ENCODE data around the gene MAML1. TPM values are rescaled to one million over a fixed set of nuclear protein-coding genes. Genes with fewer than 3 reads are reported as not detected.
"Not testable (repeated sequence)": the region's sequence is repeated elsewhere in the genome, so short reads cannot be mapped to it uniquely, and the experiment has no call there.

Gene MAML1, protein sequence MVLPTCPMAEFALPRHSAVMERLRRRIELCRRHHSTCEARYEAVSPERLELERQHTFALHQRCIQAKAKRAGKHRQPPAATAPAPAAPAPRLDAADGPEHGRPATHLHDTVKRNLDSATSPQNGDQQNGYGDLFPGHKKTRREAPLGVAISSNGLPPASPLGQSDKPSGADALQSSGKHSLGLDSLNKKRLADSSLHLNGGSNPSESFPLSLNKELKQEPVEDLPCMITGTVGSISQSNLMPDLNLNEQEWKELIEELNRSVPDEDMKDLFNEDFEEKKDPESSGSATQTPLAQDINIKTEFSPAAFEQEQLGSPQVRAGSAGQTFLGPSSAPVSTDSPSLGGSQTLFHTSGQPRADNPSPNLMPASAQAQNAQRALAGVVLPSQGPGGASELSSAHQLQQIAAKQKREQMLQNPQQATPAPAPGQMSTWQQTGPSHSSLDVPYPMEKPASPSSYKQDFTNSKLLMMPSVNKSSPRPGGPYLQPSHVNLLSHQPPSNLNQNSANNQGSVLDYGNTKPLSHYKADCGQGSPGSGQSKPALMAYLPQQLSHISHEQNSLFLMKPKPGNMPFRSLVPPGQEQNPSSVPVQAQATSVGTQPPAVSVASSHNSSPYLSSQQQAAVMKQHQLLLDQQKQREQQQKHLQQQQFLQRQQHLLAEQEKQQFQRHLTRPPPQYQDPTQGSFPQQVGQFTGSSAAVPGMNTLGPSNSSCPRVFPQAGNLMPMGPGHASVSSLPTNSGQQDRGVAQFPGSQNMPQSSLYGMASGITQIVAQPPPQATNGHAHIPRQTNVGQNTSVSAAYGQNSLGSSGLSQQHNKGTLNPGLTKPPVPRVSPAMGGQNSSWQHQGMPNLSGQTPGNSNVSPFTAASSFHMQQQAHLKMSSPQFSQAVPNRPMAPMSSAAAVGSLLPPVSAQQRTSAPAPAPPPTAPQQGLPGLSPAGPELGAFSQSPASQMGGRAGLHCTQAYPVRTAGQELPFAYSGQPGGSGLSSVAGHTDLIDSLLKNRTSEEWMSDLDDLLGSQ
- 22.7 TPM for polyA plus RNA-seq (2013, experiment 1 of 2; ENCODE audit: insufficient read length)
- polyA plus RNA-seq (2013, experiment 2 of 2; ENCODE audit: insufficient read length): 23.2 TPM

DNA sequence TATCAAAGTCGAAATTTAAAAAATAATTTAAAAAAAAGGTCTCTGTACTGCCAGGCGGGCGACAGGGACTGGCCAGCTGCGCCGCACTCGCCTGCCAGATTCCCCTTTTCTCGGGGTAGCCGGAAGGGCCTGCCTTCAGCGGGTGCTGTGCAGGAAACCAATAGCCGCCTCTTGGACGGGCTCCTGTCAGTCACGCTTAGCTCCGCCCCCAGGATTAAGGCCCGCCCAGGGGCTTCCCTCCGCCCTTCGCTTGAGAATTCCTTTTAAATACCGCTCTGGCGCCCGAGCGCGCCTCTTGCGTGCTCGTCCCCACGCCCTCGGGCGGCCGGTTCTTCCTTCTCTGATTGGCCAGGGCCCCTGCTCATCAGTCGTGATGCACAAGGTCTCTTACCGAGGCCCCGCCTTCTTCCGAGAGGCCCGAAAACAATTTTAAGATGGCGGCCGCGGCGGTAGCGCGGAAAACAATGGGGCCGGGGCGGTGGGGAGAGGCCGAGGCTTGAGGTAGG, at the start of gene MAML1:
MAML1 (plus strand) TSS at position 411 of the 506 bp plus-strand sequence. CDS start 291 bp downstream, outside the sequence.
- peak; percentile 100 for DNase-seq

DNA sequence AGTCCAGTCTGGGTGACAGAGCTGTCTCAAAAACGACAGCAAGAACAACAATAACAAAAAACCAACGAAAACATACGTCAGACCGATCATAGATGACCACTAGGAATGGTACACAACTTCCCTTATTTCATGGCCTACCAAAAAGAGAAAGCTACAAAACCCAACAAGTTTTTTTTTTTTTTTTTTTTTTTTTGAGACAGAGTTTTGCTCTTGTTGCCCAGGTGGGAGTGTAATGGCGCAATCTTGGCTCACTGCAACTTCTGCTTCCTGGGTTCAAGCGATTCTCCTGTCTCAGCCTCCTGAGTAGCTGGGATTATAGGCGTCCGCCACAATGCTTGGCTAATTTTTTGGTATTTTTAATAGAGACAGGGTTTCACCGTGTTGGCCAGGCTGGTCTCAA, 43.4 kb upstream of the MAML1 start:
- not testable (repeated sequence) for DNase-seq

DNA sequence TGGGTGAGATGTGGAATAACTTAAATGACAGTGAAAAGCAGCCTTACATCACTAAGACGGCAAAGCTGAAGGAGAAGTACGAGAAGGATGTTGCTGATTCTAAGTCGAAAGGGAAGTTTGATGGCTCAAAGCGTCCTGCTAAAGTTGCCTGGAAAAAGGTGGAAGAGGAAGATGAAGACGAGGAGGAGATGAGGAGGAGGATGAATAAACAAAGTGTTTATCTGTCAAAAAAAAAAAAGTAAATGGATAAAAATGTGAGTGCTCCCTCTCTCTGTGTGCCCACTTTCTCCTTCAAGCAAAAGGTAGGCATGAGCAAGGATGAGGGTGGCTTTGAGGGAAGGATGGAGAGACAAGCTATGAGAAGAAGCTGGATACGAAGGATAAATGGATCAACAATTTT, 38.1 kb upstream of the MAML1 start:
- no peak for DNase-seq

DNA sequence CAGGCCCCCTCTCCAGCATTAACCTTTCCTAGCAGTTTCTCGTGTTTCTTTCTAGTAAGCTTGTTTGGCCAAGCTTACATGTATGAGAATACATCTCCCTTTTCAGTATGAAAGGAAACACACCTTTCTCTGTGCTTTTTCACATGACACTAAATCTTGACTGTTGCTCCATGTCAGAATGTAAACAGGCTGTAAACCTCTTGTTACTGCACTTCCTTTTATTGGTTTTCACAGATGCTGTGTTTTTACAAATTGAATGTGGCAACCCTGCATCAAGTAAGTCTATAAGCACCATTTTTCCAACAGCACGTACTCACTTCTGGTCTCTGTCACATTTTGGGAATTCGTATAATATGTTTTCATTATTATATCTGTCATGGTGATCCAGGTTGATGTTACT, 36.0 kb upstream of the MAML1 start:
- no peak for DNase-seq

DNA sequence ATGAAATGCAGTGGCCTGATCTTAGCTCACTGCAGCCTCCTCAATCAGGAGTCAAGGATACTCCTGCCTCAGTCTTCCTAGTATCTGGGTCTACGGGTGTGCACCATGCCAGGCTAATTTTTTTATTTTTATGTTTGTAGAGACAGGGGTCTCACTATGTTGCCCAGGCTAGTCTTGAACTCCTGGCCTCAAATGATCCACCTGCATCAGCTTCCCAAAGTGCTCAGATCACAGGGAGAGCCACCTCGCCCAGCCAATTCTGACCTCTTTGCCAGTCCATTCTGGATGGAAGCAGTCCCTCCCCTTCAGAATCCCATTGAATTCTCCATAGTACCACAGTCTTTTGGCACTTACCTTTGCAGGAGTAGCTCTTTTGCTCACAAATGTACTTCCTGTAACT, 35.5 kb upstream of the MAML1 start:
- no peak for DNase-seq

DNA sequence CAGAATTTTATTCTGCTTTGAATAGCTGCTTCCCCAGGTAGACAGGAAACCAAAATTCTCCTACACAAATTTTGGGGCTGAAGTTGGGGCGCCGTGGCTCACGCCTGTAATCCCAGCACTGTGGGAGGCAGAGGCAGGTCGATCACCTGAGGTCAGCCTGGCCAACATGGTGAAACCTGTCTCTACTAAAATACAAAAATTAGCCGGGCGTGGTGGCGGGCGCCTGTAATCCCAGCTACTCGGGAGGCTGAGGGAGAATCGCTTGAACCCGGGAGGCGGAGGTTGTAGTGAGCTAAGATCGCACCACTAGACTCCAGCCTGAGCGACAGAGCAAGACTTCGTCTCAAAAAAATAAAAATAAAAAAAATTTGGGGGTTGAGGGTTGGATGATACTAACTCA, 35.1 kb upstream of the MAML1 start:
- DNase-seq: not testable (repeated sequence)

DNA sequence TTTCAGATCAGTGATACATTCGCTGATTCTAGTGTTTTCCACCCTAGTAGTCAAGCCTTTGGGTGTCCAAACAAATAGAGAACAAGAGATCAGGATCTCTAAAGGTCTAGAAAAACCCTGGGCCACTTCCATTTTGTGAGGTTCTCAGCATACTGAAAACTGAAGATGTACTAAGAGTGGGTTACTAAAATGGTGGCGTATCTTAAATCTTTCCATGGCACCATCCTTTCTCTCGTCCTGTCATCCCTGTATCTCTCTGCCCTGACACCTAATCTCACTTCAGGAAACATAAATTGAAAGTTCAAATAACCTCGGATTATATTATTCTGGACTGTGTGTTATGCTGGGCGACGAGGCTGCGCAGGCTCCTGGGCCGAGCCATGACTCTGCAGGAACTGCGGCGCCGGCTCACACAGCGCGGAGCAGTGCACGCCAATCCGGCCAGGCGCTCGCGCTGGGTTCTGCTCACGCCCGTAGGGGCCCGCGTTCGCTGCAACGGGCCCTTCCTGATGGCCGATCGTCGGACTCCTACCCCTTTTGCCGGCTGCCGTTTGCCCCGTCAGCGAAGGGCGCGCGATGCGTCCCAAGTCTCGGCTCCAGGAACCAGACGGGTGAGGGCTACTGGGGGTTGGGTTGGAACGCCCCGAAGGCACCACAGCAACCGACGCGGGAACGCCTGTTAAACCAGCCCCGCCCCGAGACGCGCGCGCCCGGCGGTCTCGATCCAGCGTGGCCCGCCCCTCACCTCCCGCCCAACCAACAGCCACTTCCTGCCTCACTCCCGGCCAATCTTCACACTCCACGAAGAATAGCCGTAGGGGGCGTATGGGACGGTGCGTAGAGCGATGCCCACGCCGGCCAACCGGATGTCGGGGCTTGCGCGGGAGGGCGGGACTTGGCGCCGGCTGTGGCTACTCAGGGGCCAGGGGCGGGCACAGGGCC, 34.4 kb upstream of the MAML1 start:
- peak; percentile 100 for DNase-seq

DNA sequence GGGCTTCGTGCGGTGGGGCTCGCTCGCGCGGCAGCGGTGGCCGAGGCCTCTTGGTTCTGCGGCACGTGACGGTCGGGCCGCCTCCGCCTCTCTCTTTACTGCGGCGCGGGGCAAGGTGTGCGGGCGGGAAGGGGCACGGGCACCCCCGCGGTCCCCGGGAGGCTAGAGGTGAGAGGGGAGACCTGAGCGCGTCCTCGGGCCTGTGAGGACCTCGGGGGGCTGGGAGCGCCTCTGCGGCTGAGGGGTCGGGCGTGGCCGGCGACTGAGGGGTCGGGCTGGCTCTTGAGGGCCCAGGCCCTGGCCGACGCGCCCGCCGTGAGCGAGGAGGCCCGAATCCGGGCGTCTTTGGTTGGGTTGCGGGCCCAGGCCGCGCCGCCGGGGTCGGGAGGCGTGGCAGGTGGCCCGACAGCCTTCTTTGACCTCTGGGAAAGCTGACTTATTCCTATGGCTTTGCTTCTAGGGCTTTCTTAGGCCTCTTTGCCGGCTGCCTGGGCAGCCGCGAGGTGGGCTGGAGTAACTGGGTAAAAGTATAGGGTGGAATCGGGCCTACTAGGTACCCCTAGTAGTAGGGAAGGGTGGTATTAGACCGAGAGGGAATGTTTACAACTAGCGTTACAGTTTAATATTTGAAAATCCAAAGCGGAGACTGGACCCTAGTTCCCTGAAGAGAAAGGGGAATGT, 33.5 kb upstream of the MAML1 start, which contains the start of gene CANX:
CANX (plus strand) TSS at position 33 of the 681 bp plus-strand sequence. CDS start 6,715 bp downstream, outside the sequence.
- DNase-seq: no peak

DNA sequence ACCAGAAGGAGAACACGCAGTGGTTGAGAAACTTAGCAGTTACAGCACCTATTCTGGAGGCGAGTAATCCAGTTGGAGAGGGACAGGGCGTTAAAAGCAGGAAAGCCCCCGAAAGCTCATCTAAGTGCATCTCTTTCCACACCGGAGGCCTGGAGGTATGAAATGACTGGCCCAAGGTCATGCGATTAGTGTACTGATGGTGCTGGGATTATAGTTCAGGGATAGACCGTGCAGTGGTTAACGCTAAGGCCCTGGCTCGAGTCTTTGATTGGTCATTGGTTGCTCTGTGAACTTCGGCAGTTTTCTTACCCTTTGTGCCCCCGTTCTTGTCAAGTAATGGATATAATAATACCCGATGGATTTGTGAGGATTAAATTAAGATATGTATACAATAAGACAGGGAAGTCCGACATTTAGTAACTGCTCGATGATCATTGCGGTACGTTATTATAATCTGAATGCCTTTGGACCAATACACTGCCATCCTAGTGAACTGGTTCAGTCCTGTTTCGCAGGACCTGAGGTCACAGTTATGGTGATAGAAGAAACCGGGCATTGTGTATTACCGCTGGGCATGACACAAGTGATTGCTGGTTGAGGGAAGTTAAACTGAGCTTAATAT, 32.9 kb upstream of the MAML1 start:
- peak; percentile 26 for DNase-seq

DNA sequence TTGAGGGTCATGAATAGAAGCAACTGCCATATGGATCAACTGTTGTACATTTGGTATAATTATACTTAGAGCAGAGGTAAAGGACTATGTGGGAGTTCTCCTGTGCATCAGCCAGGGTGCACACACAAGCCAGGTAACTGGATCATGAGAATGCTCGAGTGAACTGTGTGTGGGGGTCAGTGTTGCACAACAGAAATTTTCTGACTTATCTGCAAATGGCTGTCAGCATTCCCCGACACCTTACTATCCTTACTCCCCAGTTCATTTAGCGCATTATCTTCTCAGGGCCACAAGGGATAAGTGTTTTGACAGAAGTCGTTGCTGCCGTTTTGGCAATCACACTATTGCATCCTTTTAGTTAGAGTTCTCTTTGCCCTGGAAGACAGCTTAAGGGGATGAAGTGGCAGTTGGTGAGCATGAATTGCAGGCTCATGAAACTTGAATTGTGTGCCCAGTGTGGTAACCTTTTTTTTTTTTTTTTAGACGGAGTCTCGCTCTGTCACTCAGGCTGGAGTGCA, 32.2 kb upstream of the MAML1 start:
- DNase-seq: no peak

DNA sequence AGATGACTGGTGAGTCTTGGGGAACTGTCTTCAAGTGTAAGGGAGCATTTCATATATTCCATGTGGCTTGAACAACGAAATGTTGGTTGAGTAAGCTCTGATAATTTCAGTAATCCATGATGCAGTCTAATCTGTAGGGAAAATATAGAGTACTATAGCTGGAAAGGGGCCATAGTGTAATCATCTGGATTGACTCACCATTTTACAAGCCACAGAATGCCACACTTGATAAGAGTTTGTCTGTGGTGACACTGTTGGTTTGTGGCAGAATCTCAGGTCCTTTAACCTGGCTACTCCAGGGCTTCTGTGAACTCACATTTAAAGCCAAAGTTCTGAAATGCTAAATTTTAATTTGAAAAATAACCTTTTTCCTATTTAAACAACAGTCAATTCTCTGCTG, 16.3 kb upstream of the MAML1 start:
- DNase-seq: no peak

DNA sequence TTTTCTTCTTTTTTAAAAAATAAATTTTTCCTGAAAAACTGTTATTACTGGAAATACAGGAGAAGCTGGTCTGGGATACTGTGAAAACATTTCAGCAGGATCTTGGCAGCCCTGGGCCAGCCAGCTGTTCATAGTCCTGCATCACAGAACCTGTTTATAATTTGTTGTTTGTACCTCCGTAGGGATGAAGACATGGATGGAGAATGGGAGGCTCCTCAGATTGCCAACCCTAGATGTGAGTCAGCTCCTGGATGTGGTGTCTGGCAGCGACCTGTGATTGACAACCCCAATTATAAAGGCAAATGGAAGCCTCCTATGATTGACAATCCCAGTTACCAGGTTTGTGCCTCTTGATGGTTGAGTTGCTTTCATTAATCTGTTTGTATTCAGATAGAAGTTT, 12.4 kb upstream of the MAML1 start:
- no peak for DNase-seq

DNA sequence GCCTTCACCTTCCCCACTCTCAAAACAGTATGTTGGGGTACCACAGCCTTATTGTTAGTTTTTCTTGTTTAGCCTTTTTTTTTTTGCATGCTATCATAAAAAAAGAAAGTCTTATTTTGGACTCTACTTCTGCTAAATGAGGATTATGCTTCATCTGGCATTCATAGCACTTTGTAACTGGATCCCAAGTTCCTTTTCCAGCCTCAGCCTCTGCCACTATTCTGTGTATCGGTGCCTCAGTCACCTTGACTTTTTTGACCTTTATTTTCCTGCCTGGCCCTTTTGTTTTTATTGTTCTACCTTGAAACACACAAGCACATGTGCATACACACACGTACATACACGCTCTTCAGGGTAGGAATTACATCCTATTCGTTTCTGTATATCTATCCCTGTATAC, 8.5 kb upstream of the MAML1 start:
- no peak for DNase-seq

DNA sequence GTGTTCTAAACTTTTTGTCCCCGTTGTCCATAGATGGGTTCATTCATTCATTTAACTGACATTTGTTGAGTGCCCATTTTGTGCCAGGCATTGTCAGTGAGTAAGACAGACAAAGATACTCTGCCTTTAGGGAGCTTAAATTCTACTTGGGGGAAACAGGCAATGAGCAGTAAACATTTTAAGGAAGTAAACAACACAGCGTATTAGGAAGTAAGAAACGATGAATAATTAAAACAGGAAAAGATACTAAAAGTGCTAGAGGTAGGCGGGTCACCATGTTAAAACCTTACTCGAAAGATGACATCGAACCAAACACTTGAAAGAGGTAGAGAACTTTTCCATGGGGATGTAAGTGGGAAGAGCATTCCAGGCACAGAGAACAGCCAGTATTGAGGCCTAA, 5.5 kb upstream of the MAML1 start:
- no peak for DNase-seq

DNA sequence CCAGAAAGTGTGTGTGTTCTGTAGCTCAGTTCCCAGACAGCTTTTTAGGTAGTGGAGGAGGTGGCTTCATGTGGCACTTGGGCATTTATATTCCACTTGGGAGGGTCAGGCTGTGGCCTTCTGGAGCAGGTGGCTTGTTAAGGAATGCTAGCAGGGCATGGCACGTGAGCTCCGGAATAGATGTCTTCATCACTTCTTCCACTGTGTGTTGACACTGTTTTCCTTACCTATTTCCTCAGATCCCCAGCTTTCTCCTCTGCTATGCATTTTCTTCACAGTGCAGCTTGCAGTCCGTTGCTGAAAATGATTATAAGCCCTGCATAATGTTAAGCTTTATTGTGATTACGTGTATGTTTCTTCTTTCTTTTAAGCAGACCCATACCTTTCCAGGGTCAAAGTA, 3.3 kb upstream of the MAML1 start:
- no peak for DNase-seq

DNA sequence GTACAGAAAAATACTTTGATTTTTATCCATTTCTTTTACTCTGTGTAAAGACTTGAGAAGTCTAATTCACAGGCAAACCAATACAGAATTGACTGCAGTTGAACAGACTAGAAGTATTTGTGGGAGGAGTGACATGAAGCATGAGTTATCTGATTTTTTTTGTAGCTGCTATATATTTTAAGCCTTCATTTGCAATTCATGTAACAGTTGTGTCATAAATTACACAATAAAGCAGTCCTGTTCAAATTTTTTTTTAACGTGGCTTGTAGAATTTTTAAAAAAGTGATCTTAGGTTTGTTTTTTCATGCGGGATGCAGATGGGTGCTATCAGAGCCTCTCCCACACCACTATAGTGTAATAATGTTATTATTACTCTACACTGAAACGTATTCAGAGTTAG, 2.9 kb upstream of the MAML1 start:
- DNase-seq: no peak

DNA sequence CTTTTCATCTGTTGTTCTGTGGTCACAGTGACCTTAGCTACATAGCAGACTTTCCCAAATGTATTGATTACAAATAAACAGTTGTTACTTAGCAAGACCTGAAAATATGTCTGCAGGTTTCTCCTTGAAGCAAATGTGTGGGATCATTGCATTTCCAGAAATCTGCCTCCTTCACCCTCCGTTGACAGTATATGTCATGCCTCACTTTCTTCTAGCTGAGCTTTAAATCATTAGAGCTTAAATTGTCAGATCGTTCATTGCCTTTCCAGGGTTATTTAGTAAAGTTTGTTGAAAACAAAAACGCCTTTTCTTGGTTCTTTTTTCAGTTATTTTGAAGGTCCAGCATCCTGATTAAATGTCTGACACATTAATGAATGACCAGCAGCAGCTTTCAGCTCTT, 2.3 kb upstream of the MAML1 start:
- no peak for DNase-seq

DNA sequence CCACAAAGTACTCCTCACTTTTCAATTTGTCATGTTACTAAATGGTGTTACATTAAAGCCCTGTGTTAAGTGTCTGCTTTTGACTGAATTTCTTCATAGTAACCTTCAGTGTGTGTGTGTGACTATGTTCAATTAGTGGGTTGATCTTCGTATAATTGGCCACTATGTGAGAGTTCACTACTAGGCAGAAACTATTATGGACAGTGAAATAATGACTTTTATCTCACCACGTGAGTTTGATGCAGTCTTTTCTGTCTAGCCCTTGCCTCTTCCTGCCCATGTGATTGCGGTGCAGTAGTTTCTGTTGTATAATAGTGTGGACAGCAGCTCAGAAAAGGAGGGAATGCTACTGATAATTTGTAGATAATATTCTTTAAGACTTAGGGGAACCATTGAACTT, 1.8 kb upstream of the MAML1 start:
- DNase-seq: no peak

DNA sequence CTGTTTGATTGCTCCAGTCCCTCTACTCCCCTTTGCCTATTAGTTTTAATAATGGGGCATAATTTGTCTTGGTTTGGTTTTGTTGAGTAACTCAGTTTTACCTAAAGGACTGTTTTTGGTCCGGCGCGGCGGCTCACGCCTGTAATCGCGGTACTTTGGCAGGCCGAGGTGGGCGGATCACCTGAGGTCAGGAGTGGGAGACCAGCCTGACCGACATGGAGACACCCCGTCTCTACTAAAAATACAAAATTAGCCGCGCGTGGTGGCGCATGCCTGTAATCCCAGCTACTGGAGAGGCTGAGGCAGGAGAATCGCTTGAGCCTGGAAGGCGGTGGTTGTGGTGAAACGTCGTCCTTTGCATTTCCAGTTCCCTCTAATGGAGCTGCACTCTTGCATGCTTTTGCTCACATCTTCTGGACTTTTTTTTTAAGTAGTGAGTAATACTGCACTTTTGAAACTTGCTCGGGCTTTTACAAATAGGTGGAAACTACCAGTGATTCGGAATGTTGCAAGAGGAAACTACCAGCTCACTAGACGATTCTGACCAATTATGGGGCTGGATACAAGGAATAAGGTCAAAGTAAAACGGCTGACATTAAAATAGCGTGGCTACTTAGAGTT, 721 bp upstream of the MAML1 start:
- peak; percentile 69 for DNase-seq

All from fibroblast of skin of scalp (primary cell).